ENCODE data around the gene ZNF92.
A peak's percentile ranks its signal among the peaks of the same experiment; 100 is the strongest.

The ZNF92 gene

GRCh38 chr7:65434307-65434706 is 60.7 kb downstream of the ZNF92 start:
- no peak for TF ChIP-seq CTCF (IDR thresholded peaks at IDR 0.05; ENCODE audit: low read depth, low read length, missing control alignments)
- Histone ChIP-seq H3K27me3 (replicated peaks) (no peaks in the 10 kb centered on the region), H3K27ac (no peak overlapping the region), H3K36me3 (replicated peaks) (no peaks in the 10 kb centered on the region), H3K4me3 (ENCODE audit: low read depth, low read length) (no peak overlapping the region)
- DNase-seq: no peak
- in situ Hi-C loops (cut with HindIII; ENCODE audit: low pct_ligation_motif_present, low sequenced_read_pairs): no loop called here

GRCh38 chr7:65436163-65436562 is 62.5 kb downstream of the ZNF92 start:
- Histone ChIP-seq H3K27ac (no peak overlapping the region), H3K27me3 (replicated peaks) (no peaks in the 10 kb centered on the region), H3K4me3 (ENCODE audit: low read depth, low read length) (no peak overlapping the region), H3K36me3 (replicated peaks) (no peaks in the 10 kb centered on the region)
- in situ Hi-C loops (cut with HindIII; ENCODE audit: low pct_ligation_motif_present, low sequenced_read_pairs): no loop called here
- DNase-seq: no peak
- TF ChIP-seq CTCF (IDR thresholded peaks at IDR 0.05; ENCODE audit: low read depth, low read length, missing control alignments): no peak

- Histone ChIP-seq H3K27me3 (replicated peaks) (no peaks in the 10 kb centered on the region), H3K4me3 (ENCODE audit: low read depth, low read length) (no peak overlapping the region), H3K27ac (peak overlapping the region; percentile 89), H3K36me3 (replicated peaks) (no peaks in the 10 kb centered on the region)
- DNase-seq: peak; percentile 94
- in situ Hi-C loops (cut with HindIII; ENCODE audit: low pct_ligation_motif_present, low sequenced_read_pairs): no loop called here
- no peak for TF ChIP-seq CTCF (IDR thresholded peaks at IDR 0.05; ENCODE audit: low read depth, low read length, missing control alignments)
Observed at GRCh38 chr7:65438598-65438997, 64.9 kb downstream of the ZNF92 start.

GRCh38 chr7:65441010-65441409 is 67.4 kb downstream of the ZNF92 start:
- in situ Hi-C loops (cut with HindIII; ENCODE audit: low pct_ligation_motif_present, low sequenced_read_pairs): no loop called here
- Histone ChIP-seq H3K4me3 (ENCODE audit: low read depth, low read length) (no peak overlapping the region), H3K36me3 (replicated peaks) (no peaks in the 10 kb centered on the region), H3K27ac (peak overlapping the region; percentile 89), H3K27me3 (replicated peaks) (no peaks in the 10 kb centered on the region)
- TF ChIP-seq CTCF (IDR thresholded peaks at IDR 0.05; ENCODE audit: low read depth, low read length, missing control alignments): no peak
- peak; percentile 75 for DNase-seq

GRCh38 chr7:65444205-65444842 is 70.7 kb downstream of the ZNF92 start:
- TF ChIP-seq CTCF (IDR thresholded peaks at IDR 0.05; ENCODE audit: low read depth, low read length, missing control alignments): no peak
- Histone ChIP-seq H3K27me3 (replicated peaks) (no peaks in the 10 kb centered on the region), H3K36me3 (replicated peaks) (no peaks in the 10 kb centered on the region), H3K4me3 (ENCODE audit: low read depth, low read length) (no peak overlapping the region), H3K27ac (peak overlapping the region; percentile 3)
- no peak for DNase-seq
- in situ Hi-C loops (cut with HindIII; ENCODE audit: low pct_ligation_motif_present, low sequenced_read_pairs): no loop called here
